ENCODE measurements around the gene MPND. TPM values are rescaled to one million over a fixed set of nuclear protein-coding genes. Genes with fewer than 3 reads are reported as not detected.

The MPND gene
- total RNA-seq, 2 experiments from 2014 or later = 7.2 to 19.1 TPM

DNA sequence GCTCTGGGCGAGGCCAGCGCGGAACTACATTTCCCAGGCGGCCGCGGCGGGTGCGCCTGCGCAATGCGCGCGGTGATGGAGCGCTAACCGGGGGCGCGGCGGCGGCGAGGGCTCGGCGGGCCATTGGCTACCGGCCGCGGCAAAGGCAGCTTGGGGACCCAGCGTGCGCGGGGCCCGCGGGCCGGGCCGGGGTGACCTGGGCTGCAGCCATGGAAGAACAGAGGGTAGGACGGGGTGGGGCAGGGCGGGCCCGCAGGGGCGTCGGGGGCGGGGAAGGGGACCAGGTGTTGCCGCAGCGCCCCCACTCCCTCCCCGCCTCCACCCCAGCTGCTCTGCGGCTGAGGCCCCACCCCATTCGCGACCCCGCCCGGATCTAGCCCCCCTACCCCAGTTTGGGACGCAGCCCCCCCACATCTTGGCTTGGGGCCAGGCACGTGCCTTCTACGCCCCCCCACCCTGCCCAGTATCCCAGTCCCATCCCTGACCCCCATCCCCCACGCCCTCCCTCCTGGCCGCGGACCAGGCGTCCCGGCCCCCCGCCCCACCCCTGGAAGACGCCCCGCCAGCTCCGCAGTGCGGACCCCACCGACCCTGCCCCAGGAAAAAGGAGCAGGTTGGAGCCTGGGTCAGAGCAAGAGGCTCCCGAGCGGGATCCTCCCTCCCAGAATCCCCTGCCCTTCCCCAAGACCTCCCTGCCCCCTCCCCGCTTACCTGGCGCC is 38.7 kb upstream of the MPND start, which contains the start of gene FSD1:
Gene FSD1, plus strand, starts transcription at position 61 of the 719 bp plus-strand sequence. Its CDS starts 149 bp downstream, at position 210.
- BruUV-seq (replicated peaks) = no TSS peak
- H3K4me3 ChIP-seq (ENCODE audit: low read depth, low read length, poor library complexity, severe bottlenecking) = peak within 1 kb of the TSS; percentile 70
- peak within 1 kb of the TSS; percentile 57 for H3K4me2 ChIP-seq (ENCODE audit: low read length)
- no peaks in the 10 kb centered on the region for H4K20me1 ChIP-seq (ENCODE audit: insufficient read depth, low read length)
- no peaks in the 10 kb centered on the region for H3K79me2 ChIP-seq (ENCODE audit: insufficient read depth, low read depth, low read length)
- H3K9me2 ChIP-seq (ENCODE audit: insufficient read depth, low read length) = no peaks in the 10 kb centered on the region
- DNase-seq (ENCODE audit: low spot score) = peak; percentile 77
- POLR2A ChIA-PET = interaction anchor here (0.6 kb wide), 2 partner anchors 10 to 663 kb away, joined by 3 read pairs; no protein-coding TSS in a partner anchor
- no peak within 1 kb of the TSS for H3K27ac ChIP-seq (ENCODE audit: low read depth, low read length, poor library complexity, severe bottlenecking)
- CTCF ChIA-PET (ENCODE audit: unreplicated experiment) = interaction anchor here (0.6 kb wide), 1 partner anchor 97 kb away, joined by 4 read pairs; no protein-coding TSS in a partner anchor
- TF ChIP-seq EZH2phosphoT487 (IDR thresholded peaks at IDR 0.05; ENCODE audit: borderline replicate concordance, low read depth, low read length) = no peak
- TF ChIP-seq, protein P1, sequence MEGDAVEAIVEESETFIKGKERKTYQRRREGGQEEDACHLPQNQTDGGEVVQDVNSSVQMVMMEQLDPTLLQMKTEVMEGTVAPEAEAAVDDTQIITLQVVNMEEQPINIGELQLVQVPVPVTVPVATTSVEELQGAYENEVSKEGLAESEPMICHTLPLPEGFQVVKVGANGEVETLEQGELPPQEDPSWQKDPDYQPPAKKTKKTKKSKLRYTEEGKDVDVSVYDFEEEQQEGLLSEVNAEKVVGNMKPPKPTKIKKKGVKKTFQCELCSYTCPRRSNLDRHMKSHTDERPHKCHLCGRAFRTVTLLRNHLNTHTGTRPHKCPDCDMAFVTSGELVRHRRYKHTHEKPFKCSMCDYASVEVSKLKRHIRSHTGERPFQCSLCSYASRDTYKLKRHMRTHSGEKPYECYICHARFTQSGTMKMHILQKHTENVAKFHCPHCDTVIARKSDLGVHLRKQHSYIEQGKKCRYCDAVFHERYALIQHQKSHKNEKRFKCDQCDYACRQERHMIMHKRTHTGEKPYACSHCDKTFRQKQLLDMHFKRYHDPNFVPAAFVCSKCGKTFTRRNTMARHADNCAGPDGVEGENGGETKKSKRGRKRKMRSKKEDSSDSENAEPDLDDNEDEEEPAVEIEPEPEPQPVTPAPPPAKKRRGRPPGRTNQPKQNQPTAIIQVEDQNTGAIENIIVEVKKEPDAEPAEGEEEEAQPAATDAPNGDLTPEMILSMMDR (conservative IDR thresholded peaks at IDR 0.05; ENCODE audit: low read length) = no peak
- no peaks in the 10 kb centered on the region for H3K9me3 ChIP-seq (ENCODE audit: low read length)
- H3K36me3 ChIP-seq (ENCODE audit: insufficient read depth, low read length) = 0 out of 2 replicates have a peak, but pooled peaks cover 4% of the 10 kb centered on the region
- H3K4me1 ChIP-seq (ENCODE audit: insufficient read depth, low read length, poor library complexity, severe bottlenecking) = peaks cover 13% of the 10 kb centered on the region
- intact Hi-C loops (cut with micrococcal nuclease; ENCODE audit: unreplicated experiment) = no loop called here
- H2AFZ ChIP-seq (ENCODE audit: low read length) = peak within 1 kb of the TSS; percentile 68

DNA sequence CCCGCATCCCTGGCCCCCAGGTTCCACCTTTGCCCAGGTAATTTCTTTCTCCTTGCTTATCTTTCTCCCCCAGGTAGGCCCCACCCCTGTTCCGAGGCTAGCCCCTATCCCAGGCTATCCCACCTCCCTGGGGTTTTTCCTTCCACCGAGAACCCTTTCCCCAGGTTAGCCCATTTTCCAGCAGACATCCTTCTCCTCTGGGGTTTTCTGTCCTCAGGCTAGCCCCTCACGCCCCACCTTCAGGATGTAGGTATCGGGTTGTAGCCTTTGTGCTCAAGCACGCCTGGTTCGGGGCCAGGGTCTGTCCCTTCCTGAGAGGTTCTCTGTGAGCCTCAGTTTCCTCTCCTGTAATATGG is 38.1 kb upstream of the MPND start:
- Histone ChIP-seq H3K9me2 (ENCODE audit: insufficient read depth, low read length) (no peaks in the 10 kb centered on the region), H3K4me2 (ENCODE audit: low read length) (peak overlapping the region; percentile 57; the same call in 1 of the 2 replicates), H3K4me1 (ENCODE audit: insufficient read depth, low read length, poor library complexity, severe bottlenecking) (peaks cover 13% of the 10 kb centered on the region), H3K79me2 (ENCODE audit: insufficient read depth, low read depth, low read length) (no peaks in the 10 kb centered on the region), H2AFZ (ENCODE audit: low read length) (no peak overlapping the region), H4K20me1 (ENCODE audit: insufficient read depth, low read length) (no peaks in the 10 kb centered on the region), H3K9me3 (ENCODE audit: low read length) (no peaks in the 10 kb centered on the region), H3K27ac (ENCODE audit: low read depth, low read length, poor library complexity, severe bottlenecking) (no peak overlapping the region), H3K36me3 (ENCODE audit: insufficient read depth, low read length) (0 out of 2 replicates have a peak, but pooled peaks cover 4% of the 10 kb centered on the region), H3K4me3 (ENCODE audit: low read depth, low read length, poor library complexity, severe bottlenecking) (peak overlapping the region; percentile 70)
- ChIA-PET CTCF (ENCODE audit: unreplicated experiment) (no interaction called here), POLR2A (no interaction called here)
- TF ChIP-seq, protein P1 (conservative IDR thresholded peaks at IDR 0.05; ENCODE audit: low read length) = no peak
- no peak for TF ChIP-seq EZH2phosphoT487 (IDR thresholded peaks at IDR 0.05; ENCODE audit: borderline replicate concordance, low read depth, low read length)
- DNase-seq (ENCODE audit: low spot score) = no peak
- BruUV-seq (replicated peaks) = no TSS peak
- intact Hi-C loops (cut with micrococcal nuclease; ENCODE audit: unreplicated experiment) = no loop called here

DNA sequence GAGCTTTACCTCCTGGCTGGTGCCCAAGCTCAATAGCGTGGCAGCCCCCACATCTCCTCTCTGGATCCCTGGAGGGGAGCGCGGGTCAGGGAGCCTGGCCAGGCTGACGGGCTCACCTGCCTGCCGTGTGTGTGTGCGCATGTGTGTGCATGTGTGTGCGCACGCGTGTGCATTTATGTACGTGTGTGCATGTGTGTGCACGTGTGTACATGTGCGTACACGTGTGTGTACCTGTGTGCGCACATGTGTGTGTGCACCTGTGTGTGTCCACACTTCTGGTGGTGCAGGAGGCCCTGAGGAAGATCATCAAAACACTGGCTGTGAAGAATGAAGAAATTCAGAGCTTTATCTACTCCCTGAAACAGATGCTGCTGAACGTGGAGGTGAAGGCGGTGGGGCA is 37.7 kb upstream of the MPND start:
- Histone ChIP-seq H3K9me2 (ENCODE audit: insufficient read depth, low read length) (no peaks in the 10 kb centered on the region), H3K4me1 (ENCODE audit: insufficient read depth, low read length, poor library complexity, severe bottlenecking) (peaks cover 13% of the 10 kb centered on the region), H3K27ac (ENCODE audit: low read depth, low read length, poor library complexity, severe bottlenecking) (no peak overlapping the region), H3K9me3 (ENCODE audit: low read length) (no peaks in the 10 kb centered on the region), H3K79me2 (ENCODE audit: insufficient read depth, low read depth, low read length) (no peaks in the 10 kb centered on the region), H3K36me3 (ENCODE audit: insufficient read depth, low read length) (0 out of 2 replicates have a peak, but pooled peaks cover 4% of the 10 kb centered on the region), H2AFZ (ENCODE audit: low read length) (no peak overlapping the region), H4K20me1 (ENCODE audit: insufficient read depth, low read length) (no peaks in the 10 kb centered on the region), H3K4me2 (ENCODE audit: low read length) (no peak overlapping the region), H3K4me3 (ENCODE audit: low read depth, low read length, poor library complexity, severe bottlenecking) (no peak overlapping the region)
- ChIA-PET POLR2A (no interaction called here), CTCF (ENCODE audit: unreplicated experiment) (interaction anchor here (0.6 kb wide), 1 partner anchor 486 kb away, joined by 7 read pairs; the partner anchor contains the start of gene FEM1A)
- no peak for TF ChIP-seq EZH2phosphoT487 (IDR thresholded peaks at IDR 0.05; ENCODE audit: borderline replicate concordance, low read depth, low read length)
- TF ChIP-seq, protein P1 (conservative IDR thresholded peaks at IDR 0.05; ENCODE audit: low read length) = no peak
- no TSS peak for BruUV-seq (replicated peaks)
- intact Hi-C loops (cut with micrococcal nuclease; ENCODE audit: unreplicated experiment) = no loop called here
- DNase-seq (ENCODE audit: low spot score) = no peak

Data from OCI-LY7 (cell line).